Colon (tissue), 2 donors: ENCODE measurements around the gene PADI4.

Experiments
- FAIRE-seq: peaks from 2 replicates; lab custom pipeline; 2012; peaks lifted over from hg19 to GRCh38; lab: Jason Lieb, UNC
- donor health status: control.
- donor health status: control.

Gene PADI4

DNA sequence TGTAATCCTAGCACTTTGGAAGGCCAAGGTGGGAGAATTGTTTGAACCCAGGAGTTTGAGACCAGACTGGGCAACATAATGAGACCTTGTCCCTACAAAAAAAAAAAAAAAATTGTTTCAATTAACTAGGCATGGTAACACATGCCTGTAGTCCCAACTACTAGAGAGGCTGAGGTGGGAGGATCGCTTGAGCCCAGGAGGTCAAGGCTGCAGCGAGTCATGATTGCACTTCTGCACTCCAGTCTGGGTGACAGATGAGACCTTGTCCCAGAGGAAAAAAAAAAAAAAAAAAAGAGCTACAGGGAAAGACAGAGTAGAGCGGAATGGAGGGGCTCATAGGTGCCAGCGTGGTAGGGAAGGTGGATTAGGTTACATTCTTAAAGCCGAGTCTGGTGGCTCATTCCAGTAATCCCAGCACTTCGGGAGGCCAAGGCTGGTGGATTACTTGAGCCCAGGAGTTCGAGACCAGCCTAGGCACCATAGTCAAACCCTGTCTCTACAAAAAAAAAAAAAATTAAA, 43.0 kb downstream of the PADI4 start:
- no peak for FAIRE-seq

DNA sequence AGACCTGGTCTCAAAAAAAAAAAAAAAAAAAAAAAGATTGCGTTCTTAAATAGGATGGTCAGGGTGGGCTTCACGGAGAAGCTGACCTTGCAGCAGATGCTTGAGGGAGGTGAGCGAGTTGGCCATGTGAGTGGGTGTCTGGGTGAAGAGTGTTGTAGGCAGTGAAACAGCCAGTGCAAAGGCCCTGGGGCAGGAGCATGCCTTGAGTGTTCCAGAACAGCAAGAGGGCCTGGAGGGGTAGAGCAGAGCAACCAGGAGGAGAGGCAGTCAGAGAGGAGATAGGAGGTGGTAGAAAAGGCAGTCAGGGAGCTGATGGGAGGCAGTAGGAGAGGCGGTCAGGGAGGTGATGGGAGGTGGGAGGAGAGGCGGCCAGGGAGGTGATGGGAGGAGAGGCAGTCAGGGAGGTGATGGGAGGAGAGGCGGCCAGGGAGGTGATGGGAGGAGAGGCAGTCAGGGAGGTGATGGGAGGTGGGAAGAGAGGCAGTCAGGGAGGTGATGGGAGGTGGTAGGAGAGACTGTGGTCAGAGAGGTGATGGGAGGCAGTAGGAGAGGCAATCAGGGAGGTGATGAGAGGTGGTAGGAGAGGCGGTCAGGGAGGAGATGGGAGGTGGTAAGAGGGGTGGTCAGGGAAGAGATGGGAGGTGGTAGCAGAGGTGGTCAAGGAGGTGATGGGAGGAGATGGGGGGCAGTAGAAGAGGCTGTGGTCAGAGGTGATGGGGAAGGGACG, 43.8 kb downstream of the PADI4 start:
- FAIRE-seq, result no peak

- no peak for FAIRE-seq
Observed at GRCh38 chr1:17352419-17352909, 44.5 kb downstream of the PADI4 start.

- FAIRE-seq, result no peak
Observed at GRCh38 chr1:17355898-17356297, 47.9 kb downstream of the PADI4 start.

DNA sequence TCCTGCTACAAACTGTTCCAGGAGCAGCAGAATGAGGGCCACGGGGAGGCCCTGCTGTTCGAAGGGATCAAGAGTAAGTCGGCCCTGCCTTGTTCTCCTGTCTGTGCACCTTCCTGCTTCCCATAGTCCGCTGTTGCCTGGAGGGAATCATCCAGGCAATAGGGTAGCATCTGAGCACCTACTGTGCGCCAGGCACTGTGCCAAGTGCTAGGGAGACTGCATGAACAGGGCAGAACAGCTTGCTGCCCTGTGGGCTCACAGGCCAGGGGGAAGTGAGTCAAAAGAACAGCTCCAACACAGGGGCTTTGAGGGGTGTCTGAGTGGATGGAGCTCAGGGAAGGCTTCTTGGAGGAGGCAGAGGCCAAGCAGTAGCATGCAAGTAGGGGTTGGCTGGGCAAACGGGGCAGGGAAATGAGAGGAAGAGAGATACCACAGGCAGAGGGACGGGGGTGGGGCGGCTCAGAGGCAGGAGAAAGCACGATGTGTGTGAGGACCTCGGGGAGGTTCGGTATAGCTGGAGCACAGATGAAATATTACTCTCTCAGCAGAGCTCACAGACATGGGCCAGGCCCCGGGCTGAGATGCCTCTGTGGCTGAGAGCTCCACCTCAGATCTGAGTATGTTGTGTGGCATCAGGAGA, 48.5 kb downstream of the PADI4 start:
- no peak for FAIRE-seq

GRCh38 chr1:17358557-17358956, 50.6 kb downstream of the PADI4 start:
- FAIRE-seq, result no peak

DNA sequence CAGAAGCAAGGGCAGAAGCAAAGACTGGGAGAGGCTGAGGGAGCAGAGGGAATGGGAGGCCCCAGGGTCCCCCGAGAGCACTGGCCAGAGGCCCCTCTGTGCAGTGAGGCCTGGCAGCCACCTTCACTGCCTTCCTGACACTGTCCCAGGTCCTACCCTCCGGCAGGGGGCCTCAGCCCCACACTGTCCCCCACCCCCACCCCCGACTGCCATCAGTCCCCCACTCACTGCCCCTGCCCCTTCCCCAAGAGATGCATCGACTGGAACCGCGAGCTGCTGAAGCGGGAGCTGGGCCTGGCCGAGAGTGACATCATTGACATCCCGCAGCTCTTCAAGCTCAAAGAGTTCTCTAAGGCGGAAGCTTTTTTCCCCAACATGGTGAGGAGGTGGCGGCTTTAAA, 51.0 kb downstream of the PADI4 start:
- FAIRE-seq, result no peak

- no peak for FAIRE-seq
Observed at GRCh38 chr1:17359808-17360207, 51.8 kb downstream of the PADI4 start.

- FAIRE-seq, result no peak
Observed at GRCh38 chr1:17360272-17360956, 52.4 kb downstream of the PADI4 start.

DNA sequence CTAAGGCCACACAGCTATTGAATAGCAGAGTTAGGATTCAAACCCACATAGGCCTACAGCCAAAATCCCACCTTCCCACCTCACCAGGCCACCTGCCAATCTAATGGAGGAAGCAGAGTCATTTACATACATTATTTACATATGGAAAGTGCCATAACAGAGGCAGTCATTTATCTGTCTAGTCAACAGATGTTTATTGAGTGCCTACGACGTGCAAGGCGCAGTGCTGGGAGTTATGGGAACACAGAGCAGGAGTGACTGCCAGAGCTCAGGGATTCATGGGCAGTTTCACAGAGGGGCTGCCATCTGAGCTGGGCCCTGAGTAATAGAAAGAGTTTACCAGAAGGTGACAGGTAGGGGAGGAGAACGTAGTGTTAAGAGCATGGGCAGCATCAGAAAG, 53.7 kb downstream of the PADI4 start:
- no peak for FAIRE-seq

GRCh38 chr1:17363351-17363750, 55.4 kb downstream of the PADI4 start:
- FAIRE-seq, result no peak

- FAIRE-seq, result no peak
Observed at GRCh38 chr1:17363771-17364170, 55.8 kb downstream of the PADI4 start.

DNA sequence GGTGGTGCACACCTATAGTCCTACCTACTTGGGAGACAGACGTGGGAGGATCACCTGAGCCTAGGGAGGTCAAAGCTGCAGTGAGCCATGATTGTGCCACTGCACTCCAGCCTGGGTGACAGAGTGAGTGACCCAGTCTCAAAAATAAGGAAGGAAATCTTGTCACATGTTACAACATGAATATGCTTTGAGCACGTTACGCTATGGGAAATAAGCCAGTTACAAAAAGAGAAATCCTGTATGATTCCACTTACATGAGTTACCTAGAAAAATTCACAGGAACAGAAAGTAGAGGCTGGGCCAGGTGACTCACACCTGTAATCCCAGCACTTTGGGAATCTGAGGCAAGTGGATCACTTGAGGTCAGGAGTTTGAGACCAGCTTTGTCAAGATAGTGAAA, 57.3 kb downstream of the PADI4 start:
- no peak for FAIRE-seq

GRCh38 chr1:17369466-17369865, 61.5 kb downstream of the PADI4 start:
- no peak for FAIRE-seq

- FAIRE-seq, result no peak
Observed at GRCh38 chr1:17370618-17371017, 62.6 kb downstream of the PADI4 start.

DNA sequence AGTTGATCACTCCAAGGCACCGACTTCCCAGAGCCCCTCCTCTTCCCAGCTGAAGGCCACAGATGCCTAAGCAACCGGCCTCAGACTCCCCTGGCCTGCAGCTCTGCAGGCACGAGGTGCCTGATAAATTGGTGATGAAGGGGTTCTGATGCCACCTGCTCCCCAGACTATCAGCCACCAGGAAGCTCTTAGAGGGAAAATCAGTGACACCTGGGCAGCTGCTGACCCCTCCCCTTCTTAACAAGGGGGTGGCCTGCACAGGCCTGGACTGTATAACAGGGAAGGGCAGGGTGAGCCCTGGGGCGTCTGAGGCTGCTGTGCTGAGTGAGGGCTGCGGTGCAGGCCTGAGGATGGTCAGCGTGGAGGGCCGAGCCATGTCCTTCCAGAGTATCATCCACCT, 63.9 kb downstream of the PADI4 start, which contains the start of gene PADI6:
PADI6 (plus strand) TSS at position 301 of the 400 bp plus-strand sequence; CDS start at position 351, 50 bp downstream.
- FAIRE-seq, result no peak

- no peak for FAIRE-seq
Observed at GRCh38 chr1:17372955-17373354, 65.0 kb downstream of the PADI4 start.

DNA sequence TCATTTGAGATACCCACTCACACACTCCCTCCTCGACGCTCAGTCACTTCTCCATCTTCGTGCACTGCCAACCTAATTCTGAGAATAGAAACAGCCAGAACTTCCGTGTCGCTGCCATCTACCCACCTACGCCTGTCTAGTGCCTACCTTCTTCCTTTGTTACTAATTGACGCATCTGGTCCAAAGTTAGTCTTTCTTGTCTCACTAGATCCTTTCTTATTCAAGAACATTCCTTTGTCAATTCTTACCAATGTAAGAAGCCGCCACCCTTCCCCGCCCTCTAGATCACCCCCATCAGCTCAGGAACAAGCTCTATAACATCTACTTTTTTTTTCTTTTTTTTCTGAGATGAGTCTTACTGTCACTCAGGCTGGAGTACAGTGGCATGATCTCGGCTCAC, 67.7 kb downstream of the PADI4 start:
- no peak for FAIRE-seq

GRCh38 chr1:17377325-17377953, 69.4 kb downstream of the PADI4 start:
- no peak for FAIRE-seq

DNA sequence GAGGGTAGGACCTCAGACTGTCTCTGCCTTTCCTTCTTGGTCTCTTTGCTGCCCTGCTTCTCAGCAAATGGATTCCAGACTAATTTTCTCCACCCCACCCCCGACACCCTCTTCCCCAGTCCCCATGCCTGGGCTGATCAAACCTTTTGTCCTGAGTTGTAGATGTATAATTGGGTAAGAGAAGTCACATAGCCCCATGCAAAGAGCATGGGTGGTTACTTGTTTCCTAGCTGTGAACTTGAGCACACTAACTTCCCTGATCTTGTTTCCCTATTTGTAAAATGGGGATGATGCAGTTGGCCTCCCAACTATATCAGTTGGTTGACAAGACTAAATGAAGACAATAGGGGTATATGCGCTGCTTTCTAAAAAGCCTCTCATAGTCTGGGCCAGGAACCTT, 73.2 kb downstream of the PADI4 start:
- FAIRE-seq, result no peak

DNA sequence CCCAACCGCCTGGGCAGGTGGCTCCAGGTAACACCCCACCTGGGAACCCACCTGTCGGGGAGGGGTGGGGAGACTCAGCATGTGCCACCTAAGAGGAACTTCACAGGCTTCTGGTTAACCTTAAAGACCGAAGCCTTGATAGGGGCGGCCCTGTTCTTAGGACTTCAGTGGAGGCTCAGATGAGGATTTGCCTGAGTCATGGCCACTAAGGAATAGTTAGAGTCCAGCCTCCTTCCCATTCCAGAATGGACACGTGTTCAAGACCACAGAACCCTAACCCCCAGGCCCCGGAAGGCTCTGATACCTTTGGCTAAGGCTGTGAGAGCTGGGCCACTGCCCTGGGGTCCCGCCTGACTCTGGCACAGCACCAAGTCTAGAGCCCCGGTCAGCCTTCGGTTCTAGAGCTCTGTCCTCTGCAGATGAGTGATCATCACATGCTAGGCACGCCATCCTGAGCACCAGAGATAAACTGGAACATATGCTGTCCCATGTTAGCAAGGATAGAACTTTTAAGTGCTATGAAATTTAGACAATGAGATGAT, 84.3 kb downstream of the PADI4 start:
- FAIRE-seq, result no peak

- no peak for FAIRE-seq
Observed at GRCh38 chr1:17393230-17393629, 85.2 kb downstream of the PADI4 start.
